HL-60 (cell line): ENCODE results near the gene PCDHA9.

ENCODE experiments used
- CTCF ChIP-seq: IDR thresholded peaks from one replicate; pipeline ENCODE4 v1.5.1; 2011; ENCODE audit warnings: low read length, control low read depth, inconsistent platforms; ENCODE audit not compliant: insufficient read depth
- POLR2AphosphoS5 ChIP-seq: IDR thresholded peaks from 2 replicates; pipeline ENCODE4 v1.6.1; 2012; ENCODE audit warnings: low read depth
- REST ChIP-seq: IDR thresholded peaks from 2 replicates; pipeline ENCODE4 v1.6.1; 2012; ENCODE audit warnings: low read depth; ENCODE audit not compliant: insufficient replicate concordance

- TF ChIP-seq REST, result no peak
- no peak for TF ChIP-seq CTCF
- TF ChIP-seq POLR2AphosphoS5, result no peak
These were observed 12.3 kb upstream of the PCDHA9 start for GRCh38 chr5:140835622-140836510.
